ENCODE measurements around the gene SLC6A13. TPM values are rescaled to one million over a fixed set of nuclear protein-coding genes. Genes with fewer than 3 reads are reported as not detected.

Gene SLC6A13
- total RNA-seq, 2 experiments from 2014 or later, result 0.09 TPM; not detected in 1

DNA sequence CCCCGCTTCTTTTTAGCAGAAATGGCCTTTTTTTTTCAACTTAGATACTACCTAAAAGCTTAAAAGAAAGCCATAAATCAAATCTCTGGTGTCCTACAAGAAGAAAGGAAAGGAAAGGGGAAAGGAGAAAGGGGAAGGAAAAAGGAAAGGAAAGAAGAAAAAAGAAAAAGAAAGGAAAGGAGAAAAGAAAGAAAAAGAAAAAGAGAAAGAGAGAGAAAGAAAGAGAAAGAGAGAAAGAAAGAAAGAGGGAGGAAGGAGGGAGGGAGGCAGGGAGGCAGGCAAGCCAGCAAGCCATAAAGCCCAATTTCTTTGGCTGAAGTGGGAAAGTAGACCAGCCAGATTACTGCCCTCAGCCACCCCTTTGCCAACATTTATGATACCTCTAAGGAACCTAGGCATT, 32.5 kb upstream of the SLC6A13 start:
- TF ChIP-seq, protein P1, sequence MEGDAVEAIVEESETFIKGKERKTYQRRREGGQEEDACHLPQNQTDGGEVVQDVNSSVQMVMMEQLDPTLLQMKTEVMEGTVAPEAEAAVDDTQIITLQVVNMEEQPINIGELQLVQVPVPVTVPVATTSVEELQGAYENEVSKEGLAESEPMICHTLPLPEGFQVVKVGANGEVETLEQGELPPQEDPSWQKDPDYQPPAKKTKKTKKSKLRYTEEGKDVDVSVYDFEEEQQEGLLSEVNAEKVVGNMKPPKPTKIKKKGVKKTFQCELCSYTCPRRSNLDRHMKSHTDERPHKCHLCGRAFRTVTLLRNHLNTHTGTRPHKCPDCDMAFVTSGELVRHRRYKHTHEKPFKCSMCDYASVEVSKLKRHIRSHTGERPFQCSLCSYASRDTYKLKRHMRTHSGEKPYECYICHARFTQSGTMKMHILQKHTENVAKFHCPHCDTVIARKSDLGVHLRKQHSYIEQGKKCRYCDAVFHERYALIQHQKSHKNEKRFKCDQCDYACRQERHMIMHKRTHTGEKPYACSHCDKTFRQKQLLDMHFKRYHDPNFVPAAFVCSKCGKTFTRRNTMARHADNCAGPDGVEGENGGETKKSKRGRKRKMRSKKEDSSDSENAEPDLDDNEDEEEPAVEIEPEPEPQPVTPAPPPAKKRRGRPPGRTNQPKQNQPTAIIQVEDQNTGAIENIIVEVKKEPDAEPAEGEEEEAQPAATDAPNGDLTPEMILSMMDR (conservative IDR thresholded peaks at IDR 0.05; ENCODE audit: low read length), result no peak
- TF ChIP-seq EZH2phosphoT487 (IDR thresholded peaks at IDR 0.05; ENCODE audit: borderline replicate concordance, low read depth, low read length), result no peak
- no peak overlapping the region for H2AFZ ChIP-seq (ENCODE audit: low read length)
- no peaks in the 10 kb centered on the region for H3K9me3 ChIP-seq (ENCODE audit: low read length)
- no peaks in the 10 kb centered on the region for H4K20me1 ChIP-seq (ENCODE audit: insufficient read depth, low read length)
- ChIA-PET POLR2A (interaction anchor here (1.3 kb wide), 1 partner anchor 9 kb away, joined by 6 read pairs; no protein-coding TSS in a partner anchor), CTCF (ENCODE audit: unreplicated experiment) (no interaction called here)
- no peaks in the 10 kb centered on the region for H3K79me2 ChIP-seq (ENCODE audit: insufficient read depth, low read depth, low read length)
- peaks cover 84% of the 10 kb centered on the region for H3K36me3 ChIP-seq (ENCODE audit: insufficient read depth, low read length)
- no peak overlapping the region for H3K27ac ChIP-seq (ENCODE audit: low read depth, low read length, poor library complexity, severe bottlenecking)
- no peaks in the 10 kb centered on the region for H3K4me1 ChIP-seq (ENCODE audit: insufficient read depth, low read length, poor library complexity, severe bottlenecking)
- intact Hi-C loops (cut with micrococcal nuclease; ENCODE audit: unreplicated experiment), result no loop called here
- no peak for DNase-seq (ENCODE audit: low spot score)
- no peak overlapping the region for H3K4me3 ChIP-seq (ENCODE audit: low read depth, low read length, poor library complexity, severe bottlenecking)
- BruUV-seq (replicated peaks), result no TSS peak
- H3K9me2 ChIP-seq (ENCODE audit: insufficient read depth, low read length), result no peaks in the 10 kb centered on the region
- H3K4me2 ChIP-seq (ENCODE audit: low read length), result no peak overlapping the region

DNA sequence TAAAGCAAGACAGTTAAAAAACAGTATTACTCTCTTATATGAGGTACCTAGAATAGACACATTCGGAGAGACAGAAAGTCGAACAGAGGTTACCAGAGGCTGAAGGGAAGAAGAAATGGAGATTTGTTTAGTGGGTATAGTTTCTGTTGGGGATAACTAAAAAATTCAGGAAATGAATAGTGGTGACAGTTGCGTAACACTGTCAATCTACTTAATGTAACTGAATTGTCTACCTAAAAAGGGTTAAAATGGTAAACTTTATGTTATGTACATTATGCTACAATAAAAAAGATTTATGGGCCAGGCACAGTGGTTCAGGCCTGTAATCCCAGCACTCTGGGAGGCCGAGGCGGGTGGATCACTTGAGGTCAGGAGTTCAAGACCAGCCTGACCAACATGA, 30.6 kb upstream of the SLC6A13 start:
- Histone ChIP-seq H3K36me3 (ENCODE audit: insufficient read depth, low read length) (peaks cover 94% of the 10 kb centered on the region), H3K9me3 (ENCODE audit: low read length) (peaks cover 4% of the 10 kb centered on the region; the same call in 1 of the 2 replicates), H3K4me2 (ENCODE audit: low read length) (no peak overlapping the region), H2AFZ (ENCODE audit: low read length) (no peak overlapping the region), H4K20me1 (ENCODE audit: insufficient read depth, low read length) (no peaks in the 10 kb centered on the region), H3K79me2 (ENCODE audit: insufficient read depth, low read depth, low read length) (no peaks in the 10 kb centered on the region), H3K27ac (ENCODE audit: low read depth, low read length, poor library complexity, severe bottlenecking) (no peak overlapping the region), H3K9me2 (ENCODE audit: insufficient read depth, low read length) (no peaks in the 10 kb centered on the region), H3K4me3 (ENCODE audit: low read depth, low read length, poor library complexity, severe bottlenecking) (no peak overlapping the region), H3K4me1 (ENCODE audit: insufficient read depth, low read length, poor library complexity, severe bottlenecking) (no peaks in the 10 kb centered on the region)
- TF ChIP-seq EZH2phosphoT487 (IDR thresholded peaks at IDR 0.05; ENCODE audit: borderline replicate concordance, low read depth, low read length), result no peak
- TF ChIP-seq, protein P1 (conservative IDR thresholded peaks at IDR 0.05; ENCODE audit: low read length), result no peak
- BruUV-seq (replicated peaks), result no TSS peak
- intact Hi-C loops (cut with micrococcal nuclease; ENCODE audit: unreplicated experiment), result no loop called here
- ChIA-PET CTCF (ENCODE audit: unreplicated experiment) (no interaction called here), POLR2A (interaction anchor here (0.6 kb wide), 1 partner anchor 183 kb away, joined by 3 read pairs; no protein-coding TSS in a partner anchor)
- DNase-seq (ENCODE audit: low spot score), result no peak

DNA sequence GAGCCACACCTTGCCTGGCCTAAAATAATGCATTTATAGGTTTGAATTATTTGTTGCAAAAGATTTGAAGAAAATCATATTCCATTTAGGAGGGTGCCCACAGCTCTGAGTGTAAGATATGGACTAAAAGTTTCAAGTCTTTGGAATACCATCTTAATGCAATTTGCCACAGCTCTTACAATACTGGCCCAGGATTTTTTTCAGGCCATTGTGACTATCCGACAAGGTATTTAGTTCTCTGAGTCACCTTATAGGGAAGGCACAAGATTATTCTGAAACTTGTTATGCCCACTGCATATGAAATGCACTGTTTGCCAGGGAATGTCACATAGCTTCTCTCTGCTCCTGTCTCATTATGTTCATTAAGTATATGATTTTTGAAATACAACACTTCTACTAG, 29.6 kb upstream of the SLC6A13 start:
- no TSS peak for BruUV-seq (replicated peaks)
- H3K4me1 ChIP-seq (ENCODE audit: insufficient read depth, low read length, poor library complexity, severe bottlenecking), result no peaks in the 10 kb centered on the region
- H3K79me2 ChIP-seq (ENCODE audit: insufficient read depth, low read depth, low read length), result no peaks in the 10 kb centered on the region
- no peak overlapping the region for H3K27ac ChIP-seq (ENCODE audit: low read depth, low read length, poor library complexity, severe bottlenecking)
- H3K36me3 ChIP-seq (ENCODE audit: insufficient read depth, low read length), result peaks cover 94% of the 10 kb centered on the region
- H3K4me3 ChIP-seq (ENCODE audit: low read depth, low read length, poor library complexity, severe bottlenecking), result no peak overlapping the region
- no peak for TF ChIP-seq EZH2phosphoT487 (IDR thresholded peaks at IDR 0.05; ENCODE audit: borderline replicate concordance, low read depth, low read length)
- TF ChIP-seq, protein P1 (conservative IDR thresholded peaks at IDR 0.05; ENCODE audit: low read length), result no peak
- CTCF ChIA-PET (ENCODE audit: unreplicated experiment), result no interaction called here
- POLR2A ChIA-PET, result interaction anchor here (0.8 to 1.1 kb wide), 2 partner anchors 13 to 30 kb away, joined by 3 to 4 read pairs; partner anchors contain the start of gene SLC6A13
- H3K9me3 ChIP-seq (ENCODE audit: low read length), result peaks cover 10% of the 10 kb centered on the region; the same call in 1 of the 2 replicates
- no peak for DNase-seq (ENCODE audit: low spot score)
- H3K9me2 ChIP-seq (ENCODE audit: insufficient read depth, low read length), result no peaks in the 10 kb centered on the region
- H2AFZ ChIP-seq (ENCODE audit: low read length), result no peak overlapping the region
- intact Hi-C loops (cut with micrococcal nuclease; ENCODE audit: unreplicated experiment), result no loop called here
- H4K20me1 ChIP-seq (ENCODE audit: insufficient read depth, low read length), result no peaks in the 10 kb centered on the region
- no peak overlapping the region for H3K4me2 ChIP-seq (ENCODE audit: low read length)

All from OCI-LY7 (cell line).